Tibial nerve (tissue), 3 donors: ENCODE data around the gene SH3RF2.

ENCODE experiments used
- EP300 ChIP-seq, 2 donors: sonication (generic); formaldehyde crosslinking; IDR thresholded peaks; one replicate each; pipeline ENCODE4 v1.6.1; 2017; ENCODE audit warnings: antibody characterized with exemption in 2 of 2, mild to moderate bottlenecking in 1 of 2
- POLR2A ChIP-seq, 2 donors: fragments of 450-650 bp; IDR thresholded peaks; one replicate each; pipeline ENCODE4 v1.6.1; 2017; ENCODE audit warnings: antibody characterized with exemption in 2 of 2, mild to moderate bottlenecking in 2 of 2, moderate library complexity in 2 of 2

- TF ChIP-seq EP300 (IDR thresholded peaks at IDR 0.05) = no peak
- TF ChIP-seq POLR2A (IDR thresholded peaks at IDR 0.05) = no peak
Measured at GRCh38 chr5:145908206-145908960, 28.0 kb upstream of the SH3RF2 start.
